ENCODE data around the gene ADGRB2.

ADGRB2 gene

GRCh38 chr1:31688233-31688918, 75.8 kb downstream of the ADGRB2 start:
- no peaks in the 10 kb centered on the region for H3K27me3 ChIP-seq (ENCODE audit: insufficient read depth, low read length, poor library complexity, severe bottlenecking)
- H3K4me1 ChIP-seq (ENCODE audit: insufficient read depth, low read length, poor library complexity, severe bottlenecking): no peaks in the 10 kb centered on the region
- no peaks in the 10 kb centered on the region for H4K20me1 ChIP-seq (ENCODE audit: insufficient read depth, low read length, poor library complexity, severe bottlenecking)
- H3K36me3 ChIP-seq (ENCODE audit: insufficient read depth, low read length): no peaks in the 10 kb centered on the region
- H2AFZ ChIP-seq (ENCODE audit: low read length): no peak overlapping the region
- no peak overlapping the region for H3K9ac ChIP-seq (ENCODE audit: low read depth, low read length, poor library complexity, severe bottlenecking)
- no peaks in the 10 kb centered on the region for H3K9me2 ChIP-seq (replicated peaks; ENCODE audit: low read depth, low read length)
- TF ChIP-seq CTCF (conservative IDR thresholded peaks at IDR 0.05; ENCODE audit: low read length): no peak
- no peaks in the 10 kb centered on the region for H3K9me3 ChIP-seq (ENCODE audit: insufficient read depth, low read depth, low read length)
- no peaks in the 10 kb centered on the region for H3F3A ChIP-seq (ENCODE audit: low read depth)
- no peaks in the 10 kb centered on the region for H3K79me2 ChIP-seq (ENCODE audit: insufficient read depth, low read length)
- H3K4me3 ChIP-seq (ENCODE audit: low read length, poor library complexity, severe bottlenecking): no peak overlapping the region
- no peak overlapping the region for H3K4me2 ChIP-seq (ENCODE audit: low read depth, low read length, poor library complexity, severe bottlenecking)

DNA sequence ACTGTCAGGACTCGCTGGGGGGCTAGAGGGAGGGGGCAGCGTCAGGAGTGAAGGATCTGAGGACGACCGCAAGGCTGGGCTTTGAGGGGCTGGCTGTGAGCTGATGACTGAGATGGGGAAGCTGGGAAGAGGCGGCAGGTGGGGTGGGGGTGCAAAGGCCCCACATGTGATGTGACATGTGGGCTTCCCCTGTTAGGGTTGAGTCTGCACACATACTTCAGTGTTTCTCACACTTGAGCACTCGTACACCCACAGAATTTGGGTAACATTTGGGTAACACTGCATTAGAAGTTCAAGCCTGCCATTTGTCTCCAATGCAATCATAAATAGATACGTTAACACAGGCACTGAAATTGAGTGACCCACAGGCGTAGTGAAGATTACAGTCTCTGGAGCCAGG, 76.5 kb downstream of the ADGRB2 start:
- Histone ChIP-seq H3K9me3 (ENCODE audit: insufficient read depth, low read depth, low read length) (no peaks in the 10 kb centered on the region), H3K9ac (ENCODE audit: low read depth, low read length, poor library complexity, severe bottlenecking) (no peak overlapping the region), H3K4me2 (ENCODE audit: low read depth, low read length, poor library complexity, severe bottlenecking) (no peak overlapping the region), H3K4me3 (ENCODE audit: low read length, poor library complexity, severe bottlenecking) (no peak overlapping the region), H3K4me1 (ENCODE audit: insufficient read depth, low read length, poor library complexity, severe bottlenecking) (no peaks in the 10 kb centered on the region), H3K27me3 (ENCODE audit: insufficient read depth, low read length, poor library complexity, severe bottlenecking) (no peaks in the 10 kb centered on the region), H3K36me3 (ENCODE audit: insufficient read depth, low read length) (no peaks in the 10 kb centered on the region), H2AFZ (ENCODE audit: low read length) (no peak overlapping the region), H3K79me2 (ENCODE audit: insufficient read depth, low read length) (no peaks in the 10 kb centered on the region), H3K9me2 (replicated peaks; ENCODE audit: low read depth, low read length) (no peaks in the 10 kb centered on the region), H4K20me1 (ENCODE audit: insufficient read depth, low read length, poor library complexity, severe bottlenecking) (no peaks in the 10 kb centered on the region), H3F3A (ENCODE audit: low read depth) (no peaks in the 10 kb centered on the region)
- TF ChIP-seq CTCF (conservative IDR thresholded peaks at IDR 0.05; ENCODE audit: low read length) (no peak), EZH2phosphoT487 (IDR thresholded peaks at IDR 0.05; ENCODE audit: borderline replicate concordance) (no peak)

- H3K4me3 ChIP-seq (ENCODE audit: low read length, poor library complexity, severe bottlenecking): no peak overlapping the region
- H3K4me2 ChIP-seq (ENCODE audit: low read depth, low read length, poor library complexity, severe bottlenecking): no peak overlapping the region
- no peak overlapping the region for H3K9ac ChIP-seq (ENCODE audit: low read depth, low read length, poor library complexity, severe bottlenecking)
- peaks cover under 1% of the 10 kb centered on the region for H3K27me3 ChIP-seq (ENCODE audit: insufficient read depth, low read length, poor library complexity, severe bottlenecking)
- TF ChIP-seq EZH2phosphoT487 (IDR thresholded peaks at IDR 0.05; ENCODE audit: borderline replicate concordance) (no peak), CTCF (conservative IDR thresholded peaks at IDR 0.05; ENCODE audit: low read length) (no peak)
- no peaks in the 10 kb centered on the region for H3K36me3 ChIP-seq (ENCODE audit: insufficient read depth, low read length)
- no peaks in the 10 kb centered on the region for H3K9me2 ChIP-seq (replicated peaks; ENCODE audit: low read depth, low read length)
- H2AFZ ChIP-seq (ENCODE audit: low read length): no peak overlapping the region
- no peaks in the 10 kb centered on the region for H3K4me1 ChIP-seq (ENCODE audit: insufficient read depth, low read length, poor library complexity, severe bottlenecking)
- no peaks in the 10 kb centered on the region for H3K9me3 ChIP-seq (ENCODE audit: insufficient read depth, low read depth, low read length)
- no peaks in the 10 kb centered on the region for H3K79me2 ChIP-seq (ENCODE audit: insufficient read depth, low read length)
- H3F3A ChIP-seq (ENCODE audit: low read depth): no peaks in the 10 kb centered on the region
- H4K20me1 ChIP-seq (ENCODE audit: insufficient read depth, low read length, poor library complexity, severe bottlenecking): no peaks in the 10 kb centered on the region
These were observed 78.3 kb downstream of the ADGRB2 start for GRCh38 chr1:31685795-31686194.

Measured in Loucy (cell line).